Vagina (tissue), 2 donors: Measurements from ENCODE around the gene CD83. TPM values are rescaled to one million over a fixed set of nuclear protein-coding genes. Genes with fewer than 3 reads are reported as not detected.

Experiments used
- DNase-seq, 2 donors: peaks; one replicate each; pipeline ENCODE4 v3.0.0-alpha.2; 2017; ENCODE audit errors: extremely low spot score in 2 of 2
- H3K27ac ChIP-seq: fragments of 200-600 bp; sonication (generic); one replicate; pipeline ENCODE4 v1.5.1; 2019
- H3K27me3 ChIP-seq: fragments of 200-600 bp; sonication (generic); one replicate; pipeline ENCODE4 v1.5.1; 2019
- H3K36me3 ChIP-seq, 2 donors: fragments of 200-600 bp; sonication (generic); one replicate each; pipeline ENCODE4 v1.5.1; 2017 to 2019
- H3K4me1 ChIP-seq: fragments of 200-600 bp; sonication (generic); one replicate; pipeline ENCODE4 v1.5.1; 2019
- H3K4me3 ChIP-seq, 2 donors: fragments of 200-600 bp; sonication (generic); 1 replicate in 1 of 2; 2 replicates in 1 of 2; pipeline ENCODE4 v1.5.1; 2016 to 2019
- H3K9me3 ChIP-seq: fragments of 200-600 bp; sonication (generic); one replicate; pipeline ENCODE4 v1.5.1; 2019
- CTCF ChIP-seq, 3 experiments: fragments of 450-650 bp in 2 of 3; fragments of 200-600 bp in 1 of 3; sonication (generic) in 1 of 3; IDR thresholded peaks; one replicate each; pipeline ENCODE4 v1.5.1; 2017 to 2019; ENCODE audit warnings: antibody characterized with exemption in 3 of 3, mild to moderate bottlenecking in 2 of 3, moderate library complexity in 2 of 3
- POLR2A ChIP-seq, 2 donors: fragments of 450-650 bp; IDR thresholded peaks; one replicate each; pipeline ENCODE4 v1.6.1; 2017; ENCODE audit warnings: antibody characterized with exemption in 2 of 2, mild to moderate bottlenecking in 2 of 2, moderate library complexity in 2 of 2
- POLR2AphosphoS5 ChIP-seq, 2 donors: sonication (generic); formaldehyde crosslinking; IDR thresholded peaks; one replicate each; pipeline ENCODE4 v1.9.0; 2017; ENCODE audit warnings: antibody characterized with exemption in 2 of 2, mild to moderate bottlenecking in 2 of 2, low read depth in 1 of 2; ENCODE audit not compliant: insufficient read depth in 1 of 2
- intact Hi-C: fragments of 100-400 bp; cut with DNase I; formaldehyde crosslinking; loops from one replicate; pipeline ENCODE4 v1.15.1; 2023
- total RNA-seq: library from RNA; depleted of rRNA; stranded (reverse); fragments of >200 nt; gene quantifications from one replicate; pipeline ENCODE4 v1.2.3, GENCODE V29; 2016

CD83 gene
- total RNA-seq, 1 donor from 2014 or later: 26.0 TPM

- no peaks in the 10 kb centered on the region for H3K36me3 ChIP-seq
- no peaks in the 10 kb centered on the region for H3K9me3 ChIP-seq
- TF ChIP-seq CTCF (IDR thresholded peaks at IDR 0.05) (no peak), POLR2AphosphoS5 (IDR thresholded peaks at IDR 0.05; ENCODE audit: insufficient read depth in 1 of 2, low read depth in 1 of 2) (no peak), POLR2A (IDR thresholded peaks at IDR 0.05) (no peak)
- no peak for DNase-seq
- H3K27ac ChIP-seq: no peak overlapping the region
- H3K4me1 ChIP-seq: peaks cover 9% of the 10 kb centered on the region
- intact Hi-C loops: loop anchor here (10.0 kb wide), 1 partner anchor 227 kb away; no protein-coding TSS in a partner anchor
- no peaks in the 10 kb centered on the region for H3K27me3 ChIP-seq
- no peak overlapping the region for H3K4me3 ChIP-seq
These were observed 23.9 kb downstream of the CD83 start for GRCh38 chr6:14141351-14142062.

GRCh38 chr6:14142063-14142450 is 24.5 kb downstream of the CD83 start:
- no peak overlapping the region for H3K27ac ChIP-seq
- no peaks in the 10 kb centered on the region for H3K9me3 ChIP-seq
- intact Hi-C loops: loop anchor here (10.0 kb wide), 1 partner anchor 227 kb away; no protein-coding TSS in a partner anchor
- no peaks in the 10 kb centered on the region for H3K36me3 ChIP-seq
- H3K4me3 ChIP-seq: no peak overlapping the region
- peaks cover 9% of the 10 kb centered on the region for H3K4me1 ChIP-seq
- H3K27me3 ChIP-seq: no peaks in the 10 kb centered on the region
- TF ChIP-seq CTCF (IDR thresholded peaks at IDR 0.05) (no peak), POLR2A (IDR thresholded peaks at IDR 0.05) (no peak), POLR2AphosphoS5 (IDR thresholded peaks at IDR 0.05; ENCODE audit: insufficient read depth in 1 of 2, low read depth in 1 of 2) (no peak)
- DNase-seq: no peak

GRCh38 chr6:14142511-14143223 is 25.1 kb downstream of the CD83 start:
- intact Hi-C loops: loop anchor here (10.0 kb wide), 1 partner anchor 228 kb away; no protein-coding TSS in a partner anchor
- Histone ChIP-seq H3K9me3 (no peaks in the 10 kb centered on the region), H3K27ac (no peak overlapping the region), H3K4me3 (no peak overlapping the region), H3K27me3 (no peaks in the 10 kb centered on the region), H3K4me1 (peaks cover 9% of the 10 kb centered on the region), H3K36me3 (no peaks in the 10 kb centered on the region)
- TF ChIP-seq CTCF (IDR thresholded peaks at IDR 0.05) (no peak), POLR2AphosphoS5 (IDR thresholded peaks at IDR 0.05; ENCODE audit: insufficient read depth in 1 of 2, low read depth in 1 of 2) (no peak), POLR2A (IDR thresholded peaks at IDR 0.05) (no peak)
- no peak for DNase-seq

GRCh38 chr6:14143305-14143704 is 25.7 kb downstream of the CD83 start:
- Histone ChIP-seq H3K4me3 (no peak overlapping the region), H3K27ac (no peak overlapping the region), H3K4me1 (peaks cover 9% of the 10 kb centered on the region), H3K9me3 (no peaks in the 10 kb centered on the region), H3K36me3 (no peaks in the 10 kb centered on the region), H3K27me3 (no peaks in the 10 kb centered on the region)
- intact Hi-C loops: loop anchor here (10.0 kb wide), 1 partner anchor 229 kb away; no protein-coding TSS in a partner anchor
- DNase-seq: no peak
- TF ChIP-seq POLR2AphosphoS5 (IDR thresholded peaks at IDR 0.05; ENCODE audit: insufficient read depth in 1 of 2, low read depth in 1 of 2): no peak
- TF ChIP-seq POLR2A (IDR thresholded peaks at IDR 0.05): no peak
- TF ChIP-seq CTCF (IDR thresholded peaks at IDR 0.05): no peak
